GM12872 (cell line): ENCODE data around the gene B3GNT7.

Experiments
- TF ChIP-seq, protein P1 (sequence below): IDR thresholded peaks from 3 replicates; pipeline ENCODE4 v1.5.1; 2011; ENCODE audit warnings: low read depth, mild to moderate bottlenecking, low read length, moderate library complexity; ENCODE audit not compliant: insufficient read depth

The B3GNT7 gene

DNA sequence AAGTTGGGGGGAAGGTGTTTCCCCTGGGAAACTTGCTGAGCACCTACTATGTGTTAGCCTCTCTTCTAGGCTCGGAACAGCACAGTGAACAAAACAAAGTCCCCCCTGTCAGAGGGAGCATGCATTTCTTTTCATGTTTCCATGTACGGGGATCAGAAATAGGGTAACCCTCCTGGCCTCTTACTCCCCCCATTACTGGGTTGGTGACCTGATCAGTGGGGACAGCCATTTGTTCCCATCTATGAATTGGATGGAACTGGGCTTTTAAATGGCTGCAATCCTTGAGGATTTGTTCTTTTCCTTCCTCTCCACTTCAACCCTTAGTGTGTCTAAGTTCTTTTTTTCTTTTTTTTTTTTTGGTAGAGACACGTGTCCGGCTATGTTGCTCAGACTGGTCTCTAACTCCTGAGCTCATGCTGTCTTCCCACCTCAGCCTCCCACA, 55.1 kb downstream of the B3GNT7 start:
- TF ChIP-seq, protein P1, sequence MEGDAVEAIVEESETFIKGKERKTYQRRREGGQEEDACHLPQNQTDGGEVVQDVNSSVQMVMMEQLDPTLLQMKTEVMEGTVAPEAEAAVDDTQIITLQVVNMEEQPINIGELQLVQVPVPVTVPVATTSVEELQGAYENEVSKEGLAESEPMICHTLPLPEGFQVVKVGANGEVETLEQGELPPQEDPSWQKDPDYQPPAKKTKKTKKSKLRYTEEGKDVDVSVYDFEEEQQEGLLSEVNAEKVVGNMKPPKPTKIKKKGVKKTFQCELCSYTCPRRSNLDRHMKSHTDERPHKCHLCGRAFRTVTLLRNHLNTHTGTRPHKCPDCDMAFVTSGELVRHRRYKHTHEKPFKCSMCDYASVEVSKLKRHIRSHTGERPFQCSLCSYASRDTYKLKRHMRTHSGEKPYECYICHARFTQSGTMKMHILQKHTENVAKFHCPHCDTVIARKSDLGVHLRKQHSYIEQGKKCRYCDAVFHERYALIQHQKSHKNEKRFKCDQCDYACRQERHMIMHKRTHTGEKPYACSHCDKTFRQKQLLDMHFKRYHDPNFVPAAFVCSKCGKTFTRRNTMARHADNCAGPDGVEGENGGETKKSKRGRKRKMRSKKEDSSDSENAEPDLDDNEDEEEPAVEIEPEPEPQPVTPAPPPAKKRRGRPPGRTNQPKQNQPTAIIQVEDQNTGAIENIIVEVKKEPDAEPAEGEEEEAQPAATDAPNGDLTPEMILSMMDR = no peak
